VCaP (cell line): ENCODE results near the gene OLFM2.
"Not testable (repeated sequence)": the region's sequence is repeated elsewhere in the genome, so short reads cannot be mapped to it uniquely, and the experiment has no call there.

ENCODE experiments used
- H3K27ac ChIP-seq: fragments of 450-650 bp; 2 replicates; pipeline ENCODE4 v1.5.1; 2017
- TF ChIP-seq, protein P1 (sequence below): fragments of 450-650 bp; conservative IDR thresholded peaks from 2 replicates; pipeline ENCODE4 v1.5.1; 2017; ENCODE audit warnings: mild to moderate bottlenecking, moderate library complexity

The OLFM2 gene

GRCh38 chr19:9956956-9957355, 20.6 kb upstream of the OLFM2 start:
- no peak overlapping the region for H3K27ac ChIP-seq
- TF ChIP-seq, protein P1, sequence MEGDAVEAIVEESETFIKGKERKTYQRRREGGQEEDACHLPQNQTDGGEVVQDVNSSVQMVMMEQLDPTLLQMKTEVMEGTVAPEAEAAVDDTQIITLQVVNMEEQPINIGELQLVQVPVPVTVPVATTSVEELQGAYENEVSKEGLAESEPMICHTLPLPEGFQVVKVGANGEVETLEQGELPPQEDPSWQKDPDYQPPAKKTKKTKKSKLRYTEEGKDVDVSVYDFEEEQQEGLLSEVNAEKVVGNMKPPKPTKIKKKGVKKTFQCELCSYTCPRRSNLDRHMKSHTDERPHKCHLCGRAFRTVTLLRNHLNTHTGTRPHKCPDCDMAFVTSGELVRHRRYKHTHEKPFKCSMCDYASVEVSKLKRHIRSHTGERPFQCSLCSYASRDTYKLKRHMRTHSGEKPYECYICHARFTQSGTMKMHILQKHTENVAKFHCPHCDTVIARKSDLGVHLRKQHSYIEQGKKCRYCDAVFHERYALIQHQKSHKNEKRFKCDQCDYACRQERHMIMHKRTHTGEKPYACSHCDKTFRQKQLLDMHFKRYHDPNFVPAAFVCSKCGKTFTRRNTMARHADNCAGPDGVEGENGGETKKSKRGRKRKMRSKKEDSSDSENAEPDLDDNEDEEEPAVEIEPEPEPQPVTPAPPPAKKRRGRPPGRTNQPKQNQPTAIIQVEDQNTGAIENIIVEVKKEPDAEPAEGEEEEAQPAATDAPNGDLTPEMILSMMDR: no peak

DNA sequence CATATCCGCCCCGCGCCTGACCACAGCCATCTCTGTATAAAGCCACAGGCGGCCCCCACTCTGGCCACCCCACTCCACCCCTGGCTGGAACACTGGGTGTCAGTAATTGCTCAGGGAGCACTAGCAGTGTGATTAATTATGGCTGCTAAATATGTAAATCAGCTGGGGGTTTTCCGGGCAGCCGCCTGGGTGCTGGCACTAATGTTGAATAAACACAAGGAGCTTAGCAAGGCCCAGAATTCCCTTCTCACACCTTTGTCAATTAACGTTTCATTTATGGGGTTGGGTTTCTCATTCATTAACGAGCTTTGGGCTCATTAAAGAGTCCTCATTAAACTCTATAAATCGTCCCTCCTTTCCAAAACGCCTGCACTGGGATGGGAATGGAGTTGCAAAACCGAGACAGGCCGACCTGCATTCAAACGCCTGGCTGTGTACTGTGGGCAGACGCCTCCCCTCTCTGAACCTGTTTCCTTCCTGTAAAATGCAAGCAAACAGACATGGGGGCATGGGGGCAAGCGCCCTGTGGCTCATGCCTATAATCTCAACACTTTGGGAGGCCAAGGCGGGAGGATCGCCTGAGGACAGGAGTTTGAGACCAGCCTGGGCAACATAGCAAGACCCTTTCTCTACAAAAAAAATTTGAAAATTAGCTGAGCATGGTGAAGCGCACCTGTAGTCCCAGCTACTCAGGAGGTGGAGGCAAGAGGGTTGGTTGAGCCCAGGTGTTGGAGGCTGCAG, 17.7 kb upstream of the OLFM2 start:
- TF ChIP-seq, protein P1: no peak
- H3K27ac ChIP-seq: no peak overlapping the region

DNA sequence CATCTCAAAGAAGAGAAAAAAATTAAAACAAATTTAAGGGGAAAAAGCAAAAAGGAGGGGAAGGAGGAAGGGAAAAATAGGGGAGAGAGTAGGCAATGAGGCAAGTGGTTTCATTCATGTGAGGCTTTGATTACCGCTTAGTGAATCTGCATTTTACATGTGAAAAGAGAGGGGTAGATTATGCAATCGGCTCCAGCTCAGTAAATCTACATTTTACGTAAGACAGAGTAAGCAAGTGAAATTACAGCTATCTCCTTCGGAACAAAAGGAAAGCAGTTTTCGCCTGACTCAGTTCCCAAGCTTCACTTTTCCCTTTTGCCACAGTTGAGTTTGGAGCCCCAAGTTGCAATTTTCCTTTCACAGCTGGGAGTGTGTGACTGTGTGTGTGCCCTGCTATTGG, 16.0 kb upstream of the OLFM2 start:
- TF ChIP-seq, protein P1: no peak
- no peak overlapping the region for H3K27ac ChIP-seq

DNA sequence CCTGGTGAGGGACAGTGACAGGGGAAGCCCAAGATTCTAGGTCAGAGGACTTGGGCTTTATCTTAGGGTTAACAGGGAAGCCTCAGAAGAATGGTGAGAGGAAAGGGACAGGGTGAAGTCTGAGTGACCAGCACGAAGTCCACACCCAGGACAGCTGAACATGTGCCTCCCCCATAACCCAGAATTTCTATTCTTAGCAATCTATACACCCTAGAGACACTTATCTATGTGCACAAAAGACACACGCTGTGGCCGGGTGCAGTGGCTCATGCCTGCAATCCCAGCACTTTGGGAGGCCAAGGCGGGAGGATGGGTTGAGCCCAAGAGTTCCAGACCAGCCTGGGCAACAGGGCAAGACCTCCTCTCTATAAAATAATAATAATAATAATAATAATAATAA, 11.1 kb upstream of the OLFM2 start:
- H3K27ac ChIP-seq: no peak overlapping the region
- TF ChIP-seq, protein P1: no peak

DNA sequence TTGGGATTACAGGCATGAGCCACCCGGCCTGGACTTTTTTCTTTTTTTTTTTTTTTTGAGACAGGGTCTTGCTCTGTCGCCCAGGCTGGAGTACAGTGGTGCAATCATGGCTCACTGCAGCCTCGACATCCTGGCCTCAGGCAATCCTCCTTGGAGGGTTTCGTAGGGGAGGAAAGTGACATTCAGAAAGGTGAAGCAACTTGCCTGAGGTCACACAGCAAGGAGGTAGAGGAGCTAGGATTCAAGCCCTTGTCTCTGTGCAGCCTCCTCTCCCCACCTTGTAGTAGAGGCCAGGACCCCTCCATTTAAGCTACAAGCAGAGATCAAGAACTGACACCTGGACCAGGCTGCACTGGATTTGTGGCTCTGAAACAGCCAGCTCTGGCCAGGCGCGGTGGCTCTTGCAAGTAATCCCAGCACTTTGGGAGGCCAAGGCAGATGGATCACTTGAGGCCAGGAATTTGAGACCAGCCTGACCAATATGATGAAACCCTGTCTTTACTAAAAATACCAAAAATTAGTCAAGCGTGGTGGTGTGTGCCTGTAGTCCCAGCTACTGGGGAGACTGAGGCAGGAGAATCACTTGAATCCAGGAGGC, 10.3 kb upstream of the OLFM2 start:
- H3K27ac ChIP-seq: not testable (repeated sequence)

GRCh38 chr19:9945319-9945966, 9.1 kb upstream of the OLFM2 start:
- H3K27ac ChIP-seq: no peak overlapping the region
- TF ChIP-seq, protein P1: no peak

DNA sequence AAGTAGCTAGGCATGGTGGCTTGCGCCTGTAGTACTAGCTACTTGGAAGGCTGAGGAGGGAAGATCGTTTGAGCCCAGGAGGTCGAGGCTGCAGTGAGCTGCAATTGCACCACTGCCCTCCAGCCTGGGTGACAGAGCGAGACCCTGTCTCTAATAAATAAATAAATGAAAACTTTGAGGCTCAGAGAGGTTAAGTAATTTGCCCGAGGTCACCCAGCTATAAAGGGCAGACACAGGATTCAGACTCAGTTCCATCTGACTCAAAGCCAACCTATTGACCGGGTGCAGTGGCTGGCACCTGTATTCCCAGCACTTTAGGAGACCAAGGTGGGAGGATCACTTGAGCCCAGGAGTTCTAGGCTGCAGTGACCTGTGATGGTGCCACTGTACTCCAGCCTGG, 7.4 kb upstream of the OLFM2 start:
- TF ChIP-seq, protein P1: no peak
- no peak overlapping the region for H3K27ac ChIP-seq

DNA sequence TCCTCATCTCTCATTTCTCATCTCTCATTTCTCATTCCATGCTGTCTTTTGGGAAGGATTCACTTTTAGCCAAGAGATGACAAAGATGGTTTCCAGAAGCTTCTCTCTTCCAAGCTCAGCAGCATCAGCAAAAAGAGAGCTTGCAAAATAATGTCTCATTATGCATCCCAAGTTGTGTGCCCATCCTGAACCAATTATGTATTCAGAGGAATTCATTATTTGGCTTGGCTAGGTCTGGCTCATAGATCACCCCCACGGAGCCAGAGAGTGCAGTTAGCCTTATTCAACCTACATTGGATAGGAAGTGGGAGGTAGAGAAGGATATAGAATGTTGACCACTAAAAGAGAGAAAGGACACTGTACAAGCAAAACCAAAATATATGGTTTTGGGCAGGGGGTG, 5.4 kb upstream of the OLFM2 start:
- TF ChIP-seq, protein P1: no peak
- no peak overlapping the region for H3K27ac ChIP-seq
